Astrocyte of the cerebellum (primary cell): ENCODE data around the gene ATP11A.

ENCODE experiments used
- DNase-seq: peaks from one replicate; pipeline ENCODE4 v3.0.0-alpha.2; 2011; ENCODE audit warnings: low read depth
- H3K4me3 ChIP-seq: 2 replicates; pipeline ENCODE4 v1.5.1; 2011; ENCODE audit warnings: mild to moderate bottlenecking, low read depth, low read length, moderate library complexity
- in situ Hi-C: cut with HindIII; loops from 2 replicates; pipeline ENCODE4 v1.10.0; 2017; ENCODE audit warnings: low sequenced_read_pairs
- TF ChIP-seq, protein P1 (sequence below): IDR thresholded peaks from 2 replicates; pipeline ENCODE4 v1.5.1; 2012; ENCODE audit warnings: low read length, low read depth, moderate library complexity, mild to moderate bottlenecking; ENCODE audit errors: missing control alignments

Gene ATP11A

DNA sequence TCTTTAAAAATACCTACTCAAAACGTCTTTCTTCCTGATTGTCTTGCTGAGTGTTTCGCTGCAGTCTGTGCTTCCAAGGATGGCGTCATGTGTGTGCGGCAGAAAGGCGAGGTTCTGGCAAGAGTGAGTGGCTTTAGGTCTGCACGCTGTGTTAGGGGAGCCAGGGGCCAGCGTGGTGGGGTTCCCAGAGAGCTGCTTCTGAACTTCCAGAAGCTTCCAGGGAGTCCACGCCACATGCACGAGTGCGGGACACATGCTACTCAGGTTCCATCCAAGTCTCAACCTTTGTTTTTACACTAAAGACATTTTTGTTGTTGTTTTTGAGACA lies 67.9 kb downstream of the ATP11A start:
- in situ Hi-C loops: no loop called here
- TF ChIP-seq, protein P1, sequence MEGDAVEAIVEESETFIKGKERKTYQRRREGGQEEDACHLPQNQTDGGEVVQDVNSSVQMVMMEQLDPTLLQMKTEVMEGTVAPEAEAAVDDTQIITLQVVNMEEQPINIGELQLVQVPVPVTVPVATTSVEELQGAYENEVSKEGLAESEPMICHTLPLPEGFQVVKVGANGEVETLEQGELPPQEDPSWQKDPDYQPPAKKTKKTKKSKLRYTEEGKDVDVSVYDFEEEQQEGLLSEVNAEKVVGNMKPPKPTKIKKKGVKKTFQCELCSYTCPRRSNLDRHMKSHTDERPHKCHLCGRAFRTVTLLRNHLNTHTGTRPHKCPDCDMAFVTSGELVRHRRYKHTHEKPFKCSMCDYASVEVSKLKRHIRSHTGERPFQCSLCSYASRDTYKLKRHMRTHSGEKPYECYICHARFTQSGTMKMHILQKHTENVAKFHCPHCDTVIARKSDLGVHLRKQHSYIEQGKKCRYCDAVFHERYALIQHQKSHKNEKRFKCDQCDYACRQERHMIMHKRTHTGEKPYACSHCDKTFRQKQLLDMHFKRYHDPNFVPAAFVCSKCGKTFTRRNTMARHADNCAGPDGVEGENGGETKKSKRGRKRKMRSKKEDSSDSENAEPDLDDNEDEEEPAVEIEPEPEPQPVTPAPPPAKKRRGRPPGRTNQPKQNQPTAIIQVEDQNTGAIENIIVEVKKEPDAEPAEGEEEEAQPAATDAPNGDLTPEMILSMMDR: no peak
- no peak overlapping the region for H3K4me3 ChIP-seq
- no peak for DNase-seq

DNA sequence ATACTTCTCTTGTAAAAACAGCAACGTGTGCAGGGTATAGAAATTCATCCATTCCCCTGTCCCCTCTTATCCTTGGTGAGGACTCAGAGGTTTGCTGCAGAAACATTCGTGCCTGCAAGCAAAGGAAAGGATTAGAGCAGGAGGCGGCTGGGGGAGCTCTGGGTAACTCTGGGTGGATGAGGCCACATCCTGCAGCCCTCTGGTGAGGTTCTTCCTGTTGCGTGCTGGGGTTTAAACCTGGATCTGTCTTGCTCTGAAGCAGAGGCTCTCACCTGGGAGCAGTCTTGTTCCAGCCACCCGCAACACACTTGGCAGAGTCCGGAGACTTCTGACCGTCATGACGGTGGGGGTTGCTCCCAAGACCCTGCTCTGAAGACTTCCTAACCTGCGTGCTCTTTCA lies 69.2 kb downstream of the ATP11A start:
- DNase-seq: no peak
- in situ Hi-C loops: no loop called here
- TF ChIP-seq, protein P1: no peak

DNA sequence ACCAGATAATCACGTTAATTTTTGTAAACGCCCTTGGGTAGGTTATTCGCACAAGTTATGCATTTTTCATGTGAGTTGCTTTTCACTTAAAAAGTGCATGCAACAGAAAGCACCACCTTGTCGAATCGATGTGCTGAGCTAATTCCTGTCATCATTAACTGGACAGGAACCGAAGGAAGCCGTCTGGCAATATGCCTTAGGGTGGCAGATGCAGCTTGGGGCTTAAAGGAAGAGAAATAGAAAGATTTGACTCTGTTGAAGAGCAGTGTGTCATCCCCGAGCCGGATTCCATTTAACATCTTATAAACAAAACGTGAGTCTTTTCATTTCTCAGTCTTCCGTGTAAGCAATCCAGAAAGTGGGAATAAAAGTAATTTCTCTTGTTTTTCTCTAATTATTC lies 70.0 kb downstream of the ATP11A start:
- in situ Hi-C loops: no loop called here
- H3K4me3 ChIP-seq: no peak overlapping the region
- DNase-seq: no peak
- TF ChIP-seq, protein P1: no peak

More for the DNA sequence above, 69.2 kb downstream of the ATP11A start:
- H3K4me3 ChIP-seq: no peak overlapping the region

DNA sequence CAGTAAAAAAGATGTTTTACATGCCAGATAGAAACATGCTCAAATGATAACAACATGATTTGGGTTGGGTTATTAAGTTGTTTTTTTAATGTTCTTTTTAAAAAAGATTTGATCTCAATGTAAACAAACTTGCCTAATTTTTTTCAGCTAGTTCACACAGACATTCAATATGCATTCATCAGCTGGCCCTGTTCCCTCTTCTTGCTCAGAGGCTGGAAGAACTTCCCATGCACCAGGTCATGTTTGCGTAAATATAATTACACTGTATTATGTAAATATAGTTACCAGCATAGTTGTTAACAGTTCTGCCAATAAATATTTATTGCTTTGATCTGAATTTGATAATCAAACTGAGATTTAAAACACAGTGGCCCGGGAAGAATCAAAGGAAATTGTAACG lies 70.6 kb downstream of the ATP11A start:
- H3K4me3 ChIP-seq: no peak overlapping the region
- TF ChIP-seq, protein P1: no peak
- in situ Hi-C loops: no loop called here

DNA sequence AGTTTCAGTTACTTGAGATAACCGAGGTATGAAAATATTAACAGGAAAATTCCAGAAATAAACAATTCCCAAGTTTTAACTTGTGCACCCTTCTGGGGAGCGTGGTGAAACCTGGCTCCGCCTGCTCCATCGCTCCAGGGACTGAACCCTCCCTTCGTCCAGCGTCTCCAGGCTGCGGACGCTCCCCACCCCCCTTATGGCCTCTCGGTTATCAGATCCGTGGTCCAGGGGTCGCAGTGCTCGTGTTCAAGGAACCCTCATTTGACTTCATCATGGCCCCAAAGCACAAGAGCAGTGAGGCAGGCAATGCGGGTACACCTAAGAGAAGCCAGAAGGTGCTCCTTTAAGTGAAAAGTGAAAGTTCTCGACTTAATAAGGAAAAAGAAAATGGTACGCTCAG lies 71.1 kb downstream of the ATP11A start:
- no peak for DNase-seq
- in situ Hi-C loops: no loop called here
- H3K4me3 ChIP-seq: no peak overlapping the region
- TF ChIP-seq, protein P1: no peak

More for the DNA sequence above, 70.6 kb downstream of the ATP11A start:
- DNase-seq: no peak

DNA sequence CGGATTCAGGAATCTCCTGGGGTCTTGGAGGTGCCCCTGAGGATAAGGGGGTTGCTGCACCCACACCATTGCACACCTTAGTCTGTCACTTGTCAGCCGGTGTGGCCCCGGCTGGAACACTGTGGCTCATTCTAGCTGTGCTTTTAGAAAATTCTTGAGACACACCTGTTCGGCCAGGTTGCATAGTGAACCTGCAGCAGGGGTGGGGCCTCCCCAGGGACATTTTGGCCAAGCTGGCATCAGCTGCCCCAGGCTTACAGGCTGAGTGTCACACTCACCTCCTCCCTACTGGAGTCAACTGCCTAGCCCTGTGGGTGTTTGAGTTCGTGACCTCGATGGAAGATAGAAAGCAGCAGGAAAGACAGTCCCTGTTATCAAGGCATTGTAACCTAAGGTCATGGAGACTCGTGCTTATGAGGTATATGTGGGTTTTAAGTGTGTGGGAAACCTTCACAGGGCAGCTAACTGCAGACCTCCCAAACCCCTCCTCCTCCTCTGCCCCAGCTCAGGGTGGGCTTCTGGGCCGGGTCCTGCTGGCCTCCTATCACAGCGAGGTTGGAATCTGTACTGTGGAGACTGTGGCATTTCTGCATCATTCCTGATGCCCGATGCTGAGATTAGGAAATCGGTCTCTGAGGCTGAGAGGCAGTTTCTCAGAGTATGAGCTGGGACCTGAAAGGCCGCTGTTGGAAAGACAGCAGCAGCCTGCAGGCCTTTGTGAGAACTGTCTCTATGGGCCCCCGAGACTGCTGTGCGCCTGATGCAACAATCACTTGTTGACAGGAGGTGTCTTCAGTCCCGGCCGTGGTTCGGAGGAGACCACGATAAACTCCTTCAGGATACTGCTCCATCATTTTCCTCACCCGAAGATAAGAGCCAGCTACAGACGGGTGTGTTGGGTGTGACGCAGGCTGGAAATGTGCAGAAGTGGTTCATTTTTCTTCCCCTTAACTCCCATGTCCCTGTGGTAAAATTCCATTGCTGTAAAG lies 72.2 kb downstream of the ATP11A start:
- no peak overlapping the region for H3K4me3 ChIP-seq
- in situ Hi-C loops: no loop called here
- DNase-seq: no peak
- TF ChIP-seq, protein P1: no peak
